Activated naive CD4-positive, alpha-beta T cell (primary cell): ENCODE data around the gene SF3A1.

Source experiments
- DNase-seq, 4 experiments: peaks; one replicate each; lab custom pipeline; 2025; lab: John Stamatoyannopoulos, UW

The SF3A1 gene

DNA sequence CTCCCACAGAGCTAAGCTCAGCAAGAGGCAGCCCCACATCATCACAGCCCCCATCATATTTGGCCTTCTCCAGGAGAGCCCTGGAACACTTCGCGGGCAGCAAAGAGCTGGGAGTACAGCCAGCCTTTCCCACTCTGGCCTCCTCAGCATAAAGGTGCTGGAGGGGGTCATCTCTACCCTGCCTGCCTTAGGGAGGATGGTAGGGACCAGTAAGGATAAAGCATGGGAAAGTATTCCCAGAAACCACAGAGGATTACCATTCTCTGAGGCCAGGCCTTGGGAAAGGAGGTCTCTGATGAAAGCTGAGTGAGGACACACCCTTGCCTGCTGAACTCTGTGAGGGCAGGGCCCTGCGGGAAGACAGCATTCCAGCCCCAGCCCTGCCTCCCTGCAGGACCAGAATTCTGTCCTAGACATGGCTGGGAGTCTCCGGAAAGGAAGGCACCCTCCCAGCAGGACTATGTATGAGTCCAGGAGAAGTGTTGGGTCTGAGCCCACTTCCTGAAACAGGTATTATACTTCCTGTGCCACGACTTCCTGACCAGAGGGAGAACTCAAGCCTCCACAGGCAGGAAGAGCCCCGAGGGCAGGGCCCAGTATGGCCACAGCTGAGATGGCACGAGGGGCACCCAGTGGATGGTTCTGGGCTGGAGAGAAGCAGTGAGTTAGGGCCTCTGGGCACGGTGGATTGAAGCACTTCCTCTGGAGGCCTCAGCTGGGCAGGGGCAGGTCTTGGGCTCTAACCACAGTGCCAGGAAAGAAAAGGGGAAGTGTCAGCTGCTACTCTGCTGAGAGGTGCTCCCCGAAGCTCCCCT lies 54.5 kb downstream of the SF3A1 start:
- no peak for DNase-seq

DNA sequence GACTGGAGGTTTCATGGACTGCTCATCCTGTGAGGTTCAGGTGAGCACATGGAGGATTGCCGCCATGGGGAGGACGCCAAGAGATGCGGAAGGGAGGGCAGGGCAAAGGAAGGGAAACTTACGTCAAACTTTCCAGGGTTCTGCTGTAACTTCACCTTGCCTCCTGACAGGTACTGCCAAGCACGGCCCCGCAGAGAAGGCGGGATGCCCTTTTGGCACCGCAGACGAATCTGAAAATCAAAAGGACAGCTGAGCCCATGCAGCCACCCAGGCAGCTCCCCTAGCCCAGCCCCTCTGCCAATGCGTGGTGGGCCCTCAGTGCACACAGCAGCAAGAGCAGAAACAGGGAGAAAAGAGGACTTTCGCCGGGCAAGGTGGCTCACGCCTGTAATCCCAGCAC lies 57.4 kb downstream of the SF3A1 start:
- DNase-seq, result no peak

DNA sequence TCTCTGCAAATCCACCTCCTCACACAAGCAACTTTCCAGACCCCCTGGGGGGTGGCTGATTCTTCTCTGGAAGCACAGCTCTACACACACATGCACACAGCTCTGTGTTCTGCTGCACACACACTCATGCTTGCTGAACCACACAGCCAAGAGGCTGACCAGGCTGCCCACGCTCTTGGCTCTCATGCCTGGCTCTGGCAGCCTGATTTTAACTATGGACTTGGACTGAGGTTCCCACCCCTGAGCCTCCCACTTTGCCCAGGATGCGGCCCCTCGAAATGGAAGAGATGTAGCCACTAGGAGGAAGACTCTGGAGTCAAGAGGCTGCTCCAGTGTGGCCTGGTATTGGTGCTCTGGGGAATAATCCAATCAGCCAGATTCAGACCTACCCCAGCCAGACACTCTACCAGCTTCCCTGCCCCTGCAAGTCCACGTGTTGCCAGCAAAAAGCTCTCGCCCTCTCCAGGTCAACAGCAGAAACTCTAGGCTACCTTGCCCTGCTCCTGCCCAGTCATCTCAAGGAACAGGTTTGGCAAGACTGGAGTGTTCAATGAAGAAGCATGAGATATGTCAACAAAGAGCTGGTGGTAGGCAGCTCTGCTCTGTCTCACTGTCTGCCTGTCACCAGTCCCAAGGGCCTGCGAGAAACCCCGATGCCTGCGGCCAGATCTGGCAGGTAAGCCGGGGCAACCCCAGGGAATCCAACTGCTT lies 58.5 kb downstream of the SF3A1 start:
- no peak for DNase-seq

DNA sequence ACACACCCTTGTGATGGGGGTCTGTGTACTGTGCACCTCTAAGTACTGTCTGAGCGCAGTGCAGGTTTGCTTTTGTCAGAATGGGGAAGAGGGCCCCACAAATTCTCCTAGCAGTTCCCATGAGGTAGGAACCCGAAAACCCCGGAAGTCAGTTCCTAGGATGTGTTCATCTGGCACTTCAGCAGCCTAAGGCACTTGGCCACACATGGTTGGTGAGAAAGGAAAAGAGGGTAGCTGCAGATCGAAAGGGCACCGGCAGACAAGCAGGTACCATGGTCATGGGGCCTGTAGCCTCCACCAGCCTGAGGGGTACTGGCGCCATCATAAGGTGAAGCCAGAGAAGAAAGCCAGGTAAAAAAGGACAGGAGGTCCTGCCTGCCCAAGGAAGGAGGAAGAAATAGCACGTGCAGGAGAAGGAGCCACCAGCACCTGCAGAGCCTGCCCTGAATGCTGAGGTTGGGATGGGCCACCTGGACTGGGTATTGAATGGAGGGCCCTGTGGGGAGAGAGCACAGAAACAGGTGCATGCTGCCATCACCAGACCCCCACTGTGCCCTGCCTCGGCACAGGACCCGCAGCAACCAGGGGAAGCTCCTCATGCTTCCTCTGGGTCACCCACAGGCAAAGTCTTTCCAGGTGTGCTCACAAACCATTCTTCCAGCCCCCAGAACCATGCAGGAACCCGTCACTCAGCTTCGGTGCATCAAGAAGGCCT lies 59.3 kb downstream of the SF3A1 start:
- DNase-seq, result no peak

DNA sequence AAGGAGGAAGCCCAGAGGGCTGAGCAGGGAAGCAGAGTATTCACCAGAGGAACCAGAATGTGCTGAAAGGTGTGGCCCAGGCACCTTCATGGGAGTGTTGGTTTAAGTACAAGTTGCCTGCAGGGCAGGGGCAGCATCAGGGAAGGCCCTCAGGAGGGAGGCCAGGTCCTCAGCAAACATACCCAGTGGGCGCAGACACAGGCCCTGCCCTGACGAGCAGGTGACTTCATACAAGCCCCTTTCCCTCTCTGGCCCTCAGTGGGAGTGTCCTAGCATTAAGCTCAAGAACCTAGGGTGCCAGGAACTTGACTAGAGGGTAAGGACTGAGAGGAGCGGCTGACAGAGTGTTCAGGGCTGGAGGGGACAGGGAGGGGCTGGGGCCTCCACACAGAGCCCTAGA lies 59.9 kb downstream of the SF3A1 start:
- no peak for DNase-seq

DNA sequence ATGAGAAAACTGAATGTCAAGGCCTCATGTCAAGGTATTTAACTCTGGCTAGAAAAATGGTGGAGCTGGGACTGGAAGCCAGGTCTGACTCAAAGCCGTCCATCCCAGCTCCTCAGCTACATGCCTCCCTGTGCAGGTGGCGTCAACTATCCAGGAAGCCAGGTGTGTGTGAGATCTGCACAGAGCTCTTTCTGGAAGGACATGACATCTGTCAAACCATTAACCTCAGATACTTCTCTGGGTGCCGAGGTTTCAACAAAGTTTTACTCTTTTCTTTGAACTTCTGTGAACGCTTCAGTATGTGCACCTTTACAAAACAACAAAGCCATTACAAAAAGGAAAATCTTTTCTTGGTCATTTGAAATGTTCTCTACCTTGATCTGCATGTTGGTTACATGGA lies 60.4 kb downstream of the SF3A1 start:
- no peak for DNase-seq

DNA sequence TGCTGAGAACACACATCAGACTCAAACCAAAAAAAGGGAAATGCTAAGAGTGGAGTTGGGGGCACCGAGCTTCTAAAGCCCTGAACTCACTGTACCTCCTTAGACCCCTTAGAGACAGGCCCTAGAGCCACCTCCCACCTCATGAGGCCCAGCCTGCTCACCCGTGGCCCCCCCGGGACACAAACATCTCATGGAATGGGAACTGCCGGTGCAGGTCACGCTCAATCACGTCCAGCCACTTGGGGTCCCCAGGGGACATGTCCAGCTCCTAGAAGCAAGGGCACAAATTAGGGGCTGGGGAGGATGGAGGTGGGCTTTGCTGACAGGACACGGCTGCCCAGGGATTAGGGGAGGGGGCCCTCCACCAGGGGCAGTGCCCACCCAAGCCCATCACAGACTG lies 61.1 kb downstream of the SF3A1 start:
- DNase-seq, result no peak

DNA sequence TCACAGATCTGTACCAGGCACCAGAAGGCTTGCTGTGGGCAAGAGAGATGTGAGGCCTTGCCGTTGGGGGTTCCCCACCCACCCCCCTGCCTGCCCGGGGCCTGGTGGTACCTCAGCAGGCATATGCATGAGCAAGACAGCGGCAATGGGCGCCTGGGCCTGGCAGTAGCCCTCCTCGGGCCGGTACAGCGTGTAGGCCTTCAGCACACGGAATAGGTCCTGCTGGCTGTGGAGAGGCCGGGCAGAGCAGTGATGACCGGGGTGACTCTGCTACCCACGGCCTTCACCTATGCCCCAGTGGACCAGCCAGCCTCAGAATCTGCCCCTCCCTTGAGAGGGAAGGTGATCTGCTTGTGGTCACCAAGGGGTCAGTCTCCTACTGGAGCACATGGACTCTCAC lies 61.9 kb downstream of the SF3A1 start:
- no peak for DNase-seq

DNA sequence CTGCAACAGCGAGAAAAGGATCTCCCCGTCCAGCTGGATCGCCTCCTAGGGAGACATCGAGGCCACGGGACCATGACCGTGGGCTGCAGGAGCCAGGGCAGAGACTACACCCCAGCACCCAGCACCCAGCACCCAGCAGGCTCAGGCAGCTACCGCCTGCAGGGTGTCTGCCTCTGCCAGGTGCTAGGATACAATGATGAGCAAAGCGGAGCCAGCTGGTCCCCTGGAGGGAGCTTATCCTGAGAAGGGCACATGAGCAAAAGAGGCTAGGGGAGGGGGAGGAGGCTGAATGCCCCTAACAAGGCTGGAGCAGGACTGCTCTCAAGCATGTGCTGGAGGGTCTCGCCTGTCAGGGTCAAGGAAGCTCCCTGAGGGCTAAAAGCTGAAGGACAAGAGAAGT lies 62.6 kb downstream of the SF3A1 start:
- DNase-seq, result no peak

DNA sequence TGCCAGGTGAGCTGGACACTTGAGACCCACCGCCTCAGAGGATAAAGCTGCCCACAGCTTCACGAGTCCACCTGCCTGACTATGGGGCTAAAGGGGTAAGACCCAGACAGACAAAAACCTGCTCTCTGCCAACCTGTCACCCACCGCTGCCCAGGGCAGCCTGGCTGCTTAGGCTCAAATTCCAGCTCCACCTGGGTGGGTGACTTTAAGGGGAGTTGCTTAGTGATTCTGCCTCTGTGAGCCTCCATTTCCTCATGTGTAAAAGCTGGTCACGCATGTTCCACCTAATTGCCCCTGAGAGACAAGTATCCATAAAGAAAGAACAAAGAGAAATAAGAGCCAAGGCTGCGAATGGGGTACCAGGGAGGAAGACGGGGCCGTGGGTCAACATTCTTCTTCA lies 63.7 kb downstream of the SF3A1 start:
- DNase-seq, result no peak

DNA sequence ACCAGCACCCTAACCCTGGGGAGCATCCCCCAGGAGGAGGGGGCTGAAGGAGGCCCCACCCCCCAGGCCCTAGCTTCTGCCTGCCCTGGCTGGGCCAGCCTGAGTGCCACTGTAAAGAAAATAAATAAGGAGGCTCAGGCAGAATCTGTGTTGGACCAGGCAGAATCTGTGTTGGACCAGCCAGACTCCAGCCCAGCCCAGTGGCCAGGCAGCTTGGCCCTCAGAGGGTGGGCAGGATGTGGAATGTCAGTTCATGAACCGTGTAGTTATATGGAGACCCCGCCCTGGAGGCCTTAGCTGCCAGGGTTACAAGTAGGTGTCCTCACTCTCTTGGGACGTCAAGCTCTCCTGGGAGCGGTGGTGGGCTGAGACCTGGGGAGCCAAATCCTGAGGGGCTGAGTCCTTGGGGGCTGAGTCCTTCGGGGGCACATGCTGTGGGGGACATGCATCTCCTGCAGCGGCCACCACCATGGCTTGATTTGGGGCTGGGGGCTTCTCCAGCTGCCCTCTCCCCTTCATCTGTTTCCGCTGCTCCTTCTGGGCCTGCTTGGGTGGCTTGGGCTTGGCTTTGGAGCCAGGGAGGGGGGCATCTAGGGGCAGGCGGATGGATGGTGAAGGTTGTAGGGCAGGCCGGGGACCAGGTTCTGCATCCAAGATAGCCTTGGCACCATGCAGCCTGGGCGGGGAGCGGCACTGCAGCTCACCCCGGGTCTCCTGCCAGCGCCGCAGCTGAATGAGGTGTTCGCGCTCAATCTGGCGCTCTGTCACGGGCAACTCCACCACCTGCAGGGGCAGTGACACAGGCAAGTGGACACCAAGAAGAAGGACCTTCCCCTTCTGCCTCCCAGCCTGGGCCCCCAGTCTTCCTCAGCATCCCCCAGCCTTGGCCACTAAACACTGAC lies 64.4 kb downstream of the SF3A1 start:
- DNase-seq, result no peak

DNA sequence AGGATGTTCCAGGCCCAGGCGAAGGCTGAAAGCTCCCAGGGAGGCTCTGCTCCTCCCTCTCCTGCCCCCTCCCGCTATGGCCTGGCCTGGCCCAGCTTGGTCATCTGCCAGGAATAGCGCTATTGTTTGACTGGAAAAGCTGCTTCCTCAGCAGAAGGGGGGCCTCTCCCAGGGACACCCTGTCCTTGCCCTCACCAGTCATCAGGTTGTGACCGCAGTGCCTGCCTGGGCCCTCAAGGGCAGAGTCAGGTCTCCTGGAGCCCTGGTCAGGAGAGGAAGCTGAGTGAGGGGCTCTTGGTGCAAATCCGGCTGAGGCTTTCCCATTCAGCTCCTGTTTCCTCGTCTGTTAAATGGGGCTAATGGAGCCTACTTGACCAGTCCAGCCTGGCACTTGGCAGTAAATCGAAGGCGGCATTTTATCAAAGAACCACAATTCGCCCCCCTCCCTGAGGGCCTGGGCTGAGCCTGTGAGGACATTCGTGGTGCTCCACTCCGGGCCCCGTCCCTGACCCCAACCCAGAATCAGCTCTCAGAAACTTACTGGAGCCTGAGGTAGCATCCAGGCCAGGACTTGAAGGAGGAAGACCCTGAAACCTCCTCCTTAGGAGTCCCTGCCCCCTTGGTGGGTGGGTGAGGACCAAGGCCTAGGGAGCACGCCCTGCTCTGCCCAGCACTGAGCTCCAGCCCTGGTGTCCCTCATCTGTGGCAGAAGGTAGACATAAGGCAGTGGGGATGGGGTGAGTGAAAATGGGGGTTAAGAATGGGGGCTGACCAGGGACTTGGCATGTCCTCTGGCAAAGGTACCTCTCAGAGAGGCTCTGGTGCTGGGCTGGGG lies 65.4 kb downstream of the SF3A1 start:
- DNase-seq, result no peak

DNA sequence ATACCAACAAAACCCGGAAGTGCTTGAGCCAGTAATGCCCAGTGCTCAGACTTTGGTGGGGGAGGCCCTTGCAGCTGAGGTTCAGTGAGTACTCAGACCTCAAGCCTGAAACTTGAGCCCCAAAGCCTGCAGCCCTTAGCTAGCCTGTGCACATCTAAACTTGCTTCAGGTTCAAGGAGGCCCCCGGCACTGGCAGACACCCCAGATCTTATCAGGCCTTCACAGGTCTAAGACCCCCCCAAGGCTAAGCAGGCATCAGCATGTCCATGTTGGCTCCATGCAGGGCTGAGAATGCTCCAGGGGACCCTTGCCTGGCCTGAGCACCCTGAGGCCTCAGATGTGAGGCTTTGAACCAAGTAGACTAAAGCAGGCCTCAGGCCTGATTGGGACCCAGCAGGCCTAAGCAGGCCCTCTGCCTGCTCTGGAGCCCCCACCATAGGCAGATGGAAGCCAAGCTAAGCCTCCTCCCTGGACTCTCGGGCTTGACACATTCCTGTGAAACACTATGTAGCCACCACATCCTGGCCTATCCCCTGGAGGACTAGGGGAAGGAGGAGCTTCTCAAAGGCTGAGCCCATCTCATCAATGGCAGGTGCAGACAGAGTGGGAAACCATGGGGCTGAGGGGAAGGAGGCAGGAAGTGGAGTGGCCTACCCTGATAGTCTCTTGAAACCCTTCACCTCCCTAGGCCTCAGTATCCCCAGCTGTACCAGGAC lies 66.2 kb downstream of the SF3A1 start:
- no peak for DNase-seq

DNA sequence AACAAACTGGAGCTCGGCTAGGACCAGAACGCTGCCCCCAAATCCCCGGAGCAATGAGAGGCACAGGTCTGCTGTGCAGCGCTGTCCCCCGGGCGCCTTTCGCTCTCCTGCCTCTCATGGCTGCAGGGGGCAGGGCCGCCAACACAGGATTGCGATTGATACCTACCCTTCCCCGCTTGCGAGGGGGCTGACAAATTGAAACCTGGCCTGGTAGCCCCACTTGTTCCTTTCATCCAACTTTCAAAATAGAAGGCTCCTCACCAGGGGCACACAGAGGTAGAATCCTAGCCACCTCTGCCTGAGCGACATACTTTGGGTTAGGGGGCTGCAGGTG lies 66.7 kb downstream of the SF3A1 start:
- no peak for DNase-seq

DNA sequence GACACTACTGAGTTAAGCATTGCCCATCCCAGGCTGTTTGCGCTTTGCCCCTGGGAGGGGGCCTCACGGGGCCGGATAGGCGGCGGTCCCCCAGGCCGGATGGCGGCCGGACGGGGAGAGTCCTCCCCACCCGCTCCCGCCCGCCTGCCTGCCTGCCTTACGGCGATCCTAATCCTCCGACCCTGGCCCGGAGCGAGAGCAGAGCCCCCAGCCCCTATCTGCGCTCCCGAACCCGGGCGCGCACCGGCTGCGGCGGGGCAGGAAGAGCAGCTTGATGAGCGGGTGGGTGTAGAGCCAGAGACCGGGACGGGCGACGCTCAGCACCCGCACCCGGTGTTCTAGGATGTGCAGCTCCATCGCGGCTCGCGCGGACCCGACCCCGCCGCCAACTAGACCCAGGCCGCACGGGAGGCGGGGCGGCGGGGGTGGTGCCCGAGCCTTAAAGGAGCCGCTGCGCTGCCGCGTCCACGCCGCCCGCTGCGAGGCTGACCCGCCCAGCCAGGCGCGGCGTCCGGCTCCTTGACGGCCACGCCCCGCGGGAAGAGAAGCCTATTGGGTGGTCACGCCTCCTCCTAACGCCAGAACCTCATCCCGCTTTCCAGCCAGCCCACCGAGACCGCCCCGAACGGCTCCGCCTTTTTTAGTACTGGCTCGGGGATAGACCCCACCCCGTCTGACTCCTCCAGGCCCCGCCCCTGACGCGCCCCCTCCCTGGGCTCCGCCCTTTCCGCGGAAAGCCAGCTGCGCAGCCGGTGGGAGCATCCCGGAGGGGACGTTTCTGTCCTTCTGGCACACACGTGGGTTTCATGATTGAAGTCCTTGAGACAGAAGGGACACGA lies 67.3 kb downstream of the SF3A1 start, which contains the start of gene CASTOR1:
CASTOR1 (minus strand) TSS at position 365 of the 839 bp plus-strand sequence; CDS start at position 357, 8 bp downstream.
- peak; percentile 46 to 88 (median 76) for DNase-seq

DNA sequence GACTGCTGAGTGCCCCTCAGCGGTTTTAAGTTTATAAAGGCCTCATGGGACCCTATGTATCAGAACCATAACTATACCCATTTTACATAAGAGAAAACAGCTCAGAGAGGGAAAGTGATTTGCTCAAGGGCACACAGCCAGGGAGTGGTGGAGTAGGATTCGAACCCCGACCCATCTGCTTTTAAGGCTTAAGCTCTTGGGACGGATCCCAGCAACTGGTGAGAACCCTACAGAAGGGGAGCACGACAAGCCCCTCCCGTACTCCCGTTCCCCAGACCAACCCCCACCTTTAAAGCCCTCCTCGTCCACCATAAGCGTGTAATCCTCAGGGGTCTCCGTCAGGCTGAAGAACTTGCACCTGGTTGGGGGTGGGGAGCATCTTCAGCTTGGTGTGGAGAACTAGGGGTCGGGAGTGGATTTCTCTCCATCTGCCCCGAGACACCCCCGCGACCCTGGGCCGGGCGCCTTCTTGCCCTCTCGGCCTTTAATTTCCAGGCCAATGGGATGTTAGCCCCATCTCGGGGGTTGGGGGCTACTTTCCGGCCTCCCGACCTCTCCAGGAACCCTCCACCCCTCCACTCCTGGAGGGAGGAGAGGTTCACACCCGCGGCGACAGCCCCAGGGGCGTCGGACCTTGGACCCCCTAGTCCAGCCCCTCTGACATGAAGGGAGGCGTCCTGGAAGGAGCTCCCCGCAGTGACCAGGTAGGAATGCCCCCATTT lies 68.1 kb downstream of the SF3A1 start:
- no peak for DNase-seq

DNA sequence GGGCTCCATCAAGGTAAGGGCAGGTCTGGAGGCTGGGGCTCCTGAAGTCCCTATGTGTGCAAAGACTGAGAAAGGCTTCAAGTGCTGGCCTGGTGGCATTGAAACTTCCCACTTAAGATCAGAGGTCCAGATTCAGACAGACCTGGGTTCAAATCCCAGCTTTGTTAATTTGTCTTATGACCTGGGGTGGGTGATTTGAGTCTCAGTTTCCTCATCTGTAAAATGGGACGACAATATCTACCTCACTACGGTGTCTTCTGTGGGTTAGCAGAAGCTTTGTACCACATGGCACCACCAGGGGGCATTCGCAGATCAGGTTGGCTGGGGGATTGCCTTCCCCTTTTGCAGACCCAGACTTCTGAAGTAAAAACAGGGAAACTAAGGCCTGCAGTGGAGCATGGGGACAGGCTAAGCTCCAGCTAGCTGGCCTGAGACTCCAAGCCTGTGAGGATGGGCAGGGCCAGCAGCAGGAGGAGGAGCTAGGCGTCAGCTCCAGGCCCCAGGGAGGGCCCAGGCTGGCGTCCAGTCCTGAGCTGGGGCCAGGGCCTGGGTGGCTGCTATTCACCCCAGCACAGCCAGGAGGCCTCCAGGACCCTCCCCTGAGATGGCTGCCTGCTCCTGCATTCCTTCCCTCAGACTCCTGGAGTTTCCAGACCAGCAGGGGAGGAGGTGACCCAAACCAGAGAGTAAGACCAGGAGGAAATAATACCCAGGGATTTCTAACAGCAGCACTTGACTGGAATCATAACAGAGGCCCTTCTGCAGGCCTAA lies 68.9 kb downstream of the SF3A1 start:
- peak; percentile 60 to 87 (median 78) for DNase-seq
